ENCODE results near the gene TSHZ3.

- TF ChIP-seq EZH2 (IDR thresholded peaks at IDR 0.05; ENCODE audit: insufficient read depth, low read length) (no peak), CTCF (IDR thresholded peaks at IDR 0.05; ENCODE audit: insufficient read depth, low read depth, low read length) (no peak)
Observed at GRCh38 chr19:31350693-31351055, 1.4 kb upstream of the TSHZ3 start.

Data from astrocyte (in vitro differentiated cells and primary cell).